ENCODE measurements around the gene APC2. TPM values are rescaled to one million over a fixed set of nuclear protein-coding genes. Genes with fewer than 3 reads are reported as not detected.

The APC2 gene
- total and polyA plus RNA-seq, 7 donors = under 0.01 to 2.0 (median 1.1) TPM; not detected in 2

DNA sequence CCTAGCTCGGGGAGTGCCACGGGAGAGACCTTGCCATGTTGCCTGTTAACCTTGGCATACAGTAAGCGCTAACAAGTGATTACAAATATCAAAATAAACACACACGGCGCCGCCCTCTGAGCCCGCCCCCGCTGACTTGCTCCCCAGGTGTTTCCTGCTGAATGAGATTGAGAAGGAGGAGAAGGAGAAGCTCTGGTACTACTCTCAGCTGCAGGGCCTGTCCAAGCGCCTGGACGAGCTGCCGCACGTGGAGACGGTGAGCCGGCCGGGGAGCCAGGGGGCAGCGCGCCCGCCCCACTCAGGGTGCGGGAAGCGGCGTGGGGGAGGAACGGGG lies 5.0 kb downstream of the APC2 start:
- DNase-seq = no peak
- Histone ChIP-seq H3K27me3 (peaks cover 70 to 86% (median 80%) of the 10 kb centered on the region in 3 donors), H3K4me3 (no peak overlapping the region), H3K27ac (no peak overlapping the region), H3K9me3 (no peaks in the 10 kb centered on the region), H3K4me1 (peaks cover 0 to 39% (median 30%) of the 10 kb centered on the region in 4 donors), H3K36me3 (peaks cover 0 to under 1% (median 0%) of the 10 kb centered on the region in 4 donors)
- TF ChIP-seq EP300 (IDR thresholded peaks at IDR 0.05) (no peak), POLR2A (IDR thresholded peaks at IDR 0.05) (no peak), POLR2AphosphoS5 (IDR thresholded peaks at IDR 0.05) (no peak)
- TF ChIP-seq, protein P1, sequence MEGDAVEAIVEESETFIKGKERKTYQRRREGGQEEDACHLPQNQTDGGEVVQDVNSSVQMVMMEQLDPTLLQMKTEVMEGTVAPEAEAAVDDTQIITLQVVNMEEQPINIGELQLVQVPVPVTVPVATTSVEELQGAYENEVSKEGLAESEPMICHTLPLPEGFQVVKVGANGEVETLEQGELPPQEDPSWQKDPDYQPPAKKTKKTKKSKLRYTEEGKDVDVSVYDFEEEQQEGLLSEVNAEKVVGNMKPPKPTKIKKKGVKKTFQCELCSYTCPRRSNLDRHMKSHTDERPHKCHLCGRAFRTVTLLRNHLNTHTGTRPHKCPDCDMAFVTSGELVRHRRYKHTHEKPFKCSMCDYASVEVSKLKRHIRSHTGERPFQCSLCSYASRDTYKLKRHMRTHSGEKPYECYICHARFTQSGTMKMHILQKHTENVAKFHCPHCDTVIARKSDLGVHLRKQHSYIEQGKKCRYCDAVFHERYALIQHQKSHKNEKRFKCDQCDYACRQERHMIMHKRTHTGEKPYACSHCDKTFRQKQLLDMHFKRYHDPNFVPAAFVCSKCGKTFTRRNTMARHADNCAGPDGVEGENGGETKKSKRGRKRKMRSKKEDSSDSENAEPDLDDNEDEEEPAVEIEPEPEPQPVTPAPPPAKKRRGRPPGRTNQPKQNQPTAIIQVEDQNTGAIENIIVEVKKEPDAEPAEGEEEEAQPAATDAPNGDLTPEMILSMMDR (IDR thresholded peaks at IDR 0.05) = no peak
- intact Hi-C loops (cut with DNase I) = loop anchor here (10.0 kb wide), 1 partner anchor 310 kb away; no protein-coding TSS in a partner anchor
- 3 to 4% methylated on average over 22 of the region's 22 CpGs for WGBS, 2 donors

DNA sequence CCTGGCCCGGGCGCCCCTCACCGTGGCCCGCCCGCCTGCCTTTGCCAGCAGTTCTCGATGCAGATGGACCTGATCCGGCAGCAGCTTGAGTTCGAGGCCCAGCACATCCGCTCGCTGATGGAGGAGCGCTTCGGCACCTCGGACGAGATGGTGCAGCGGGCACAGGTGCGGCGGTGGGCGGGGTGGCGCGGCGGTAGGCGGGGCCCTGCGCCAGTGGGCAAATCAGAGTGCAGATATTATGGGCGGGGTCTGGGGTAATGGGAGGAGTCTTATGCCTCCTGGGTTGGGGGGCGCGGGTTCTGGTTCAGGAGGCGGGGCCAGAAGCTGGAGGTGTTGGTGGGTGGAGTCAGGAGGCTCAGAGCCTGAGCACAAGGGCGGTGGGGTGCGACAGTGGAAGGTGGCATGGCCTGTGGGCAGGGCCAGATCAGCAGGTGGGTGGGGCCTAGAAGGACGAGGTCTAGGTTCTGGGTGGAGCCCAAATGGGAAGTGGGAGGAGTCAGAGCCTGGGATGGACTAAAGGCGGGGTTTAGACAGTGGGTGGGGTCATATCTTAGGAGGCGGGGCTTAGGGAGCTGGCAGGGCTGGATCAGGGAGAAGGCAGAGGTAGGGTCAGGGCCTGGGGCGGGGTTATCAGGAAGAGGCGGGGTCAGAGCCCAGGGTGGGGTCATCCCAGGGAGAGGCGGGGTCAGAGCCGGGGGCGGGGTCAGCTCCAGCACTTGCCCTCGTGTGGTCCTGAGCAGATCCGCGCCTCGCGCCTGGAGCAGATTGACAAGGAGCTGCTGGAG lies 5.6 kb downstream of the APC2 start:
- Histone ChIP-seq H3K4me3 (no peak overlapping the region), H3K4me1 (peaks cover 0 to 36% (median 30%) of the 10 kb centered on the region in 4 donors), H3K27ac (no peak overlapping the region), H3K9me3 (no peaks in the 10 kb centered on the region), H3K36me3 (peaks cover 0 to 4% (median 1%) of the 10 kb centered on the region in 4 donors), H3K27me3 (peaks cover 64 to 80% (median 75%) of the 10 kb centered on the region in 3 donors)
- DNase-seq = no peak
- WGBS, 2 donors = 1 to 5% methylated on average over 42 of the region's 42 CpGs
- intact Hi-C loops (cut with DNase I) = loop anchor here (10.0 kb wide), 1 partner anchor 309 kb away; no protein-coding TSS in a partner anchor
- TF ChIP-seq POLR2AphosphoS5 (IDR thresholded peaks at IDR 0.05) (no peak), POLR2A (IDR thresholded peaks at IDR 0.05) (no peak), EP300 (IDR thresholded peaks at IDR 0.05) (no peak)
- TF ChIP-seq, protein P1 (IDR thresholded peaks at IDR 0.05) = no peak

GRCh38 chr19:1456121-1456900 lies 6.4 kb downstream of the APC2 start:
- H3K4me3 ChIP-seq = no peak overlapping the region
- intact Hi-C loops (cut with DNase I) = loop anchor here (10.0 kb wide), 1 partner anchor 308 kb away; no protein-coding TSS in a partner anchor
- TF ChIP-seq EP300 (IDR thresholded peaks at IDR 0.05) = no peak
- no peak for TF ChIP-seq POLR2AphosphoS5 (IDR thresholded peaks at IDR 0.05)
- TF ChIP-seq, protein P1 (IDR thresholded peaks at IDR 0.05) = no peak
- TF ChIP-seq POLR2A (IDR thresholded peaks at IDR 0.05) = no peak
- H3K27me3 ChIP-seq = peaks cover 56 to 72% (median 67%) of the 10 kb centered on the region in 3 donors
- no peak for DNase-seq
- WGBS, 2 donors = 19 to 40% methylated on average over 43 of the region's 43 CpGs
- no peak overlapping the region for H3K27ac ChIP-seq
- H3K36me3 ChIP-seq = peaks cover 0 to 11% (median 3%) of the 10 kb centered on the region in 4 donors
- H3K4me1 ChIP-seq = peaks cover 0 to 36% (median 30%) of the 10 kb centered on the region in 4 donors
- no peaks in the 10 kb centered on the region for H3K9me3 ChIP-seq

- H3K27ac ChIP-seq = no peak overlapping the region
- intact Hi-C loops (cut with DNase I) = loop anchor here (10.0 kb wide), 1 partner anchor 308 kb away; no protein-coding TSS in a partner anchor
- no peak overlapping the region for H3K4me3 ChIP-seq
- TF ChIP-seq POLR2AphosphoS5 (IDR thresholded peaks at IDR 0.05) (peak in 1 of 4 donors; percentile 21), POLR2A (IDR thresholded peaks at IDR 0.05) (no peak), EP300 (IDR thresholded peaks at IDR 0.05) (no peak)
- TF ChIP-seq, protein P1 (IDR thresholded peaks at IDR 0.05) = no peak
- H3K9me3 ChIP-seq = no peaks in the 10 kb centered on the region
- H3K36me3 ChIP-seq = peaks cover 0 to 11% (median 3%) of the 10 kb centered on the region in 4 donors
- DNase-seq = no peak
- peaks cover 0 to 36% (median 30%) of the 10 kb centered on the region in 4 donors for H3K4me1 ChIP-seq
- peaks cover 49 to 64% (median 58%) of the 10 kb centered on the region in 3 donors for H3K27me3 ChIP-seq
- WGBS, 2 donors = 9 to 14% methylated on average over 48 of the region's 48 CpGs
These were observed 7.3 kb downstream of the APC2 start for GRCh38 chr19:1457031-1457739.

Data from sigmoid colon (tissue), 7 donors.